ENCODE measurements around the gene PHOX2A.

DNA sequence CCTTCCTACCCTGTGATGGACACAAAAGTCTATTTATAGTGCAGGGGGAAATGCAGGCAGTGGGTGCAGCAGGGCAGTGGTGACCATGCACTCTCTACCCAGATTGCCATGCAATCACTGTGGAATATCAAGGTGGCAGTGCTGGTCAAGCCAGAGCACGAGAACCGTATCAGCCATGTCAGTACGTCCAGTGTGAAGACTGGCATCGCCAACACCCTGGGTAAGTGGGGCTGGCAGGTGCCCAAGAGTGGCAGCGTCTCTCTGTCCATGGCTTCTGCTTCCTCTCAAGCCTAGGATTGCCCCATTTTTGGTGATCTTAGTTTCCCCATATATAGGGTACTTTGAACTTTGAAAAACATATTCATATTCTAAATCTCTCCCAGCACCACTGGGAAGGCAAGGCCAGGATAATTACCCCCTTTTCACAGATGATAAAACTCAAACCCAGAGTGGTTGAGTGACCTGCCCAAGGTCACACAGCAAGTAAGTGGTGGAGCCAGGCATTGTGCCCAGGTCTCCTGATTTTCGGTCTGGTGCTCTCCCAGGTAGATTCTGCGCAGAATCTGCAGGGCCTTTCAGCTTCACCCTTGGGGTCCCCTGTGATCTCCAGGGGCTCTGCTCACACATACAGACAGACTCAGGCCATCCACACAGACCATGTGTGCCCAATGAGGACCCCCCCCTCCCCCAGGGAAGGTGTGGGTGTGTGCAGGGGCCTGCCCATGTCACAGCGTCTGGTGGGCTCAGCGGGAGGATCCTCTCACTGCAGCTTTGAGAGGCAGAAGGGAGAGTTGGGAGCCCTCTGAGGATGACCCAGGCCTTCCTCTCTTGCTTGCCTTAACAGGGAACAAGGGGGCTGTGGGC is 12.3 kb downstream of the PHOX2A start:
- TF ChIP-seq, protein P1, sequence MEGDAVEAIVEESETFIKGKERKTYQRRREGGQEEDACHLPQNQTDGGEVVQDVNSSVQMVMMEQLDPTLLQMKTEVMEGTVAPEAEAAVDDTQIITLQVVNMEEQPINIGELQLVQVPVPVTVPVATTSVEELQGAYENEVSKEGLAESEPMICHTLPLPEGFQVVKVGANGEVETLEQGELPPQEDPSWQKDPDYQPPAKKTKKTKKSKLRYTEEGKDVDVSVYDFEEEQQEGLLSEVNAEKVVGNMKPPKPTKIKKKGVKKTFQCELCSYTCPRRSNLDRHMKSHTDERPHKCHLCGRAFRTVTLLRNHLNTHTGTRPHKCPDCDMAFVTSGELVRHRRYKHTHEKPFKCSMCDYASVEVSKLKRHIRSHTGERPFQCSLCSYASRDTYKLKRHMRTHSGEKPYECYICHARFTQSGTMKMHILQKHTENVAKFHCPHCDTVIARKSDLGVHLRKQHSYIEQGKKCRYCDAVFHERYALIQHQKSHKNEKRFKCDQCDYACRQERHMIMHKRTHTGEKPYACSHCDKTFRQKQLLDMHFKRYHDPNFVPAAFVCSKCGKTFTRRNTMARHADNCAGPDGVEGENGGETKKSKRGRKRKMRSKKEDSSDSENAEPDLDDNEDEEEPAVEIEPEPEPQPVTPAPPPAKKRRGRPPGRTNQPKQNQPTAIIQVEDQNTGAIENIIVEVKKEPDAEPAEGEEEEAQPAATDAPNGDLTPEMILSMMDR (CRISPR knock-in tag; IDR thresholded peaks at IDR 0.05): no peak
- no peak for TF ChIP-seq KLF13 (CRISPR knock-in tag; IDR thresholded peaks at IDR 0.05)
- no peak for TF ChIP-seq ZNF75D (CRISPR knock-in tag; IDR thresholded peaks at IDR 0.05; ENCODE audit: borderline replicate concordance)
- TF ChIP-seq NFRKB (IDR thresholded peaks at IDR 0.05): no peak
- no peak for TF ChIP-seq CBX1 (IDR thresholded peaks at IDR 0.05; ENCODE audit: low read depth)
- no peak for TF ChIP-seq FOXK2 (IDR thresholded peaks at IDR 0.05)
